Thoracic aorta (tissue), 2 donors: ENCODE measurements around the gene ARNT2. TPM values are rescaled to one million over a fixed set of nuclear protein-coding genes. Genes with fewer than 3 reads are reported as not detected.

Source experiments
- ATAC-seq: fragments of 150-250 bp; one replicate; pipeline ENCODE4 v1.8.0; 2017; ENCODE audit warnings: low read depth; ENCODE audit not compliant: insufficient number of reproducible peaks, low FRiP score
- DNase-seq: peaks from one replicate; pipeline ENCODE4 v3.0.0-alpha.2; 2020; ENCODE audit warnings: low spot score
- H3K27ac ChIP-seq, 2 donors: fragments of 200-600 bp; sonication (generic); 1 replicate in 1 of 2; 2 replicates in 1 of 2; pipeline ENCODE4 v1.5.1; 2016; ENCODE audit warnings: mild to moderate bottlenecking in 2 of 2, moderate library complexity in 2 of 2
- H3K27me3 ChIP-seq: fragments of 200-600 bp; sonication (generic); replicated peaks from 2 replicates; pipeline ENCODE4 v1.6.0; 2016; ENCODE audit warnings: mild to moderate bottlenecking; ENCODE audit not compliant: insufficient read depth
- H3K36me3 ChIP-seq: fragments of 200-600 bp; sonication (generic); one replicate; pipeline ENCODE4 v1.5.1; 2016
- H3K4me1 ChIP-seq, 2 donors: fragments of 200-600 bp; sonication (generic); 1 replicate in 1 of 2; 2 replicates in 1 of 2; pipeline versions ENCODE4 v1.5.1 to v1.6.0; 2016; ENCODE audit warnings: low read depth in 2 of 2, mild to moderate bottlenecking in 1 of 2; ENCODE audit not compliant: control insufficient read depth in 1 of 2
- H3K4me3 ChIP-seq: fragments of 200-600 bp; sonication (generic); 2 replicates; pipeline ENCODE4 v1.5.1; 2016; ENCODE audit warnings: mild to moderate bottlenecking
- H3K9me3 ChIP-seq: fragments of 200-600 bp; sonication (generic); 2 replicates; pipeline ENCODE4 v1.5.1; 2016
- CTCF ChIP-seq: fragments of 200-600 bp; sonication (generic); IDR thresholded peaks from one replicate; pipeline ENCODE4 v1.5.1; 2019; ENCODE audit warnings: antibody characterized with exemption
- total RNA-seq, 2 donors: library from RNA; depleted of rRNA; stranded (reverse); fragments of >200 nt; gene quantifications; one replicate each; pipeline versions ENCODE4 v1.1.0 to v1.2.3, GENCODE V29; 2016

Gene ARNT2
- total RNA-seq, 2 donors from 2014 or later, result 5.8 to 22.9 TPM

GRCh38 chr15:80459380-80459779, 55.2 kb downstream of the ARNT2 start:
- no peaks in the 10 kb centered on the region for H3K9me3 ChIP-seq
- H3K4me3 ChIP-seq, result no peak overlapping the region
- no peak for TF ChIP-seq CTCF
- H3K27me3 ChIP-seq, result no peaks in the 10 kb centered on the region
- no peaks in the 10 kb centered on the region for H3K36me3 ChIP-seq
- H3K4me1 ChIP-seq, result peaks cover 0 to 7% of the 10 kb centered on the region in 2 donors
- DNase-seq, result no peak
- ATAC-seq, result no peak
- H3K27ac ChIP-seq, result no peak overlapping the region

- DNase-seq (no peak), ATAC-seq (no peak)
- no peaks in the 10 kb centered on the region for H3K27me3 ChIP-seq
- TF ChIP-seq CTCF, result no peak
- peaks cover 0 to 7% of the 10 kb centered on the region in 2 donors for H3K4me1 ChIP-seq
- H3K9me3 ChIP-seq, result no peaks in the 10 kb centered on the region
- no peaks in the 10 kb centered on the region for H3K36me3 ChIP-seq
- H3K4me3 ChIP-seq, result no peak overlapping the region
- H3K27ac ChIP-seq, result no peak overlapping the region
These were observed 55.6 kb downstream of the ARNT2 start for GRCh38 chr15:80459818-80460217.

GRCh38 chr15:80461356-80462095, 57.3 kb downstream of the ARNT2 start:
- no peak for ATAC-seq
- no peak overlapping the region for H3K4me3 ChIP-seq
- H3K9me3 ChIP-seq, result no peaks in the 10 kb centered on the region
- H3K4me1 ChIP-seq, result no peaks in the 10 kb centered on the region
- no peaks in the 10 kb centered on the region for H3K36me3 ChIP-seq
- no peaks in the 10 kb centered on the region for H3K27me3 ChIP-seq
- no peak overlapping the region for H3K27ac ChIP-seq
- no peak for DNase-seq
- TF ChIP-seq CTCF, result no peak

- ATAC-seq, result no peak
- no peaks in the 10 kb centered on the region for H3K4me1 ChIP-seq
- no peak for TF ChIP-seq CTCF
- no peaks in the 10 kb centered on the region for H3K9me3 ChIP-seq
- DNase-seq, result no peak
- no peak overlapping the region for H3K27ac ChIP-seq
- no peaks in the 10 kb centered on the region for H3K27me3 ChIP-seq
- no peaks in the 10 kb centered on the region for H3K36me3 ChIP-seq
- H3K4me3 ChIP-seq, result no peak overlapping the region
These were observed 57.9 kb downstream of the ARNT2 start for GRCh38 chr15:80462111-80462510.

GRCh38 chr15:80462836-80463512, 58.8 kb downstream of the ARNT2 start:
- TF ChIP-seq CTCF, result no peak
- Histone ChIP-seq H3K27ac (no peak overlapping the region), H3K4me3 (no peak overlapping the region), H3K27me3 (no peaks in the 10 kb centered on the region), H3K36me3 (no peaks in the 10 kb centered on the region), H3K9me3 (no peaks in the 10 kb centered on the region), H3K4me1 (no peaks in the 10 kb centered on the region)
- ATAC-seq, result no peak
- DNase-seq, result no peak
